Measurements from ENCODE around the gene GALNT12.

GRCh38 chr9:98856982-98857381 lies 49.5 kb downstream of the GALNT12 start:
- TF ChIP-seq CTCF (IDR thresholded peaks at IDR 0.05; ENCODE audit: insufficient read depth, low read depth, low read length) (no peak), EZH2 (IDR thresholded peaks at IDR 0.05; ENCODE audit: insufficient read depth, low read length) (no peak)
